PC-3 (cell line): ENCODE results near the gene KIF2A.

Experiments used
- EZH2 ChIP-seq: fragments of 300-600 bp; sonication (generic); IDR thresholded peaks from one replicate; pipeline ENCODE4 v1.6.1; 2017; ENCODE audit warnings: antibody characterized with exemption, mild to moderate bottlenecking, low read length; ENCODE audit not compliant: unreplicated experiment
- EZH2phosphoT487 ChIP-seq: fragments of 300-600 bp; sonication (generic); IDR thresholded peaks from 2 replicates; pipeline ENCODE4 v1.6.1; 2018; ENCODE audit warnings: mild to moderate bottlenecking, antibody characterized with exemption, low read length, borderline replicate concordance
- TF ChIP-seq, protein P1 (sequence below): fragments of 300-600 bp; sonication (generic); conservative IDR thresholded peaks from 2 replicates; pipeline ENCODE4 v1.5.1; 2017; ENCODE audit warnings: antibody characterized with exemption, low read depth, mild to moderate bottlenecking, low read length

DNA sequence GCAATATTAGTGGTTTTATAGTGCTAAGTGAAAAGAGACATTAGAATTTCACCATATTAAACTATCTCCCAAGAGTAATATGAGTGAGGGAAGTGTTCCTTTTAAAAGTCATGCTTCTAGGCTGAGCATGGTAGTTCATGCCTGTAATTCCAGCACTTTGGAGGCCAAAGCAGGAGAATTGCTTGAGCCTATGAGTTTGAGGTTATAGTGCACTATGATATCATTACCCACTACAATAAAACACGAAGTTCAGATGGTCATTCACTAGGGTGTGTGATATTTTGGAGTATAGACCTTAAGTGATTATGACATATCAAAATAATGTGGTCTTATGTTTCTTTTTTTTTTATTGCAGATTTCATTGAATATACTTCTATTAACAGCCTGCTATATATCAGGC, 6.7 kb downstream of the KIF2A start:
- TF ChIP-seq, protein P1, sequence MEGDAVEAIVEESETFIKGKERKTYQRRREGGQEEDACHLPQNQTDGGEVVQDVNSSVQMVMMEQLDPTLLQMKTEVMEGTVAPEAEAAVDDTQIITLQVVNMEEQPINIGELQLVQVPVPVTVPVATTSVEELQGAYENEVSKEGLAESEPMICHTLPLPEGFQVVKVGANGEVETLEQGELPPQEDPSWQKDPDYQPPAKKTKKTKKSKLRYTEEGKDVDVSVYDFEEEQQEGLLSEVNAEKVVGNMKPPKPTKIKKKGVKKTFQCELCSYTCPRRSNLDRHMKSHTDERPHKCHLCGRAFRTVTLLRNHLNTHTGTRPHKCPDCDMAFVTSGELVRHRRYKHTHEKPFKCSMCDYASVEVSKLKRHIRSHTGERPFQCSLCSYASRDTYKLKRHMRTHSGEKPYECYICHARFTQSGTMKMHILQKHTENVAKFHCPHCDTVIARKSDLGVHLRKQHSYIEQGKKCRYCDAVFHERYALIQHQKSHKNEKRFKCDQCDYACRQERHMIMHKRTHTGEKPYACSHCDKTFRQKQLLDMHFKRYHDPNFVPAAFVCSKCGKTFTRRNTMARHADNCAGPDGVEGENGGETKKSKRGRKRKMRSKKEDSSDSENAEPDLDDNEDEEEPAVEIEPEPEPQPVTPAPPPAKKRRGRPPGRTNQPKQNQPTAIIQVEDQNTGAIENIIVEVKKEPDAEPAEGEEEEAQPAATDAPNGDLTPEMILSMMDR, result no peak
- no peak for TF ChIP-seq EZH2
- no peak for TF ChIP-seq EZH2phosphoT487
